PC-9 (cell line): Measurements from ENCODE around the gene ADGRB3. TPM values are rescaled to one million over a fixed set of nuclear protein-coding genes. Genes with fewer than 3 reads are reported as not detected.

Source experiments
- BruUV-seq: library from RNA; stranded (reverse); fragments of 400-500 nt; replicated peaks from 2 replicates; lab custom pipeline; 2021; lab: Mats Ljungman, UMichigan
- CTCF ChIA-PET: fragments of 300-600 bp; sonication (Branson Sonifier 250); formaldehyde crosslinking; loops from one replicate; lab custom pipeline; 2022; ENCODE audit warnings: antibody characterized with exemption; lab: Charles Lee
- POLR2A ChIA-PET: fragments of 300-600 bp; sonication (Branson Sonifier 250); formaldehyde crosslinking; loops from one replicate; lab custom pipeline; 2022; ENCODE audit warnings: antibody characterized with exemption; ENCODE audit not compliant: unreplicated experiment; lab: Charles Lee
- DNase-seq, 2 experiments: peaks; one replicate each; pipeline versions ENCODE4 v3.0.0 to v3.0.0-alpha.2; 2015 to 2022; ENCODE audit warnings: mixed read lengths in 1 of 2
- H2AFZ ChIP-seq: fragments of 200-600 bp; sonication (generic); 2 replicates; pipeline ENCODE4 v1.8.1; 2017; ENCODE audit warnings: antibody characterized with exemption
- H3F3A ChIP-seq: fragments of 200-600 bp; sonication (generic); 2 replicates; pipeline ENCODE4 v1.8.1; 2017; ENCODE audit warnings: antibody characterized with exemption, mild to moderate bottlenecking, low read depth; ENCODE audit not compliant: insufficient read depth
- H3K27ac ChIP-seq: fragments of 200-600 bp; sonication (generic); 2 replicates; pipeline ENCODE4 v1.6.1; 2016; ENCODE audit warnings: mixed run types
- H3K27me3 ChIP-seq: fragments of 200-600 bp; sonication (generic); 2 replicates; pipeline ENCODE4 v1.6.1; 2016; ENCODE audit warnings: low read depth, mixed run types; ENCODE audit not compliant: insufficient read depth
- H3K36me3 ChIP-seq: fragments of 200-600 bp; sonication (generic); 2 replicates; pipeline ENCODE4 v1.6.1; 2016; ENCODE audit warnings: low read depth, mixed run types
- H3K4me1 ChIP-seq: fragments of 200-600 bp; sonication (generic); replicated peaks from 2 replicates; pipeline ENCODE4 v1.6.1; 2016; ENCODE audit warnings: mixed run types; ENCODE audit not compliant: insufficient read depth
- H3K4me2 ChIP-seq: fragments of 200-600 bp; sonication (generic); 2 replicates; pipeline ENCODE4 v1.6.1; 2017; ENCODE audit warnings: mixed run types
- H3K4me3 ChIP-seq: fragments of 200-600 bp; sonication (generic); 2 replicates; pipeline ENCODE4 v1.6.1; 2016; ENCODE audit warnings: mixed run types
- H3K79me2 ChIP-seq: fragments of 200-600 bp; sonication (generic); 2 replicates; pipeline ENCODE4 v1.6.1; 2017; ENCODE audit warnings: low read depth, mixed run types
- H3K9me2 ChIP-seq: fragments of 200-600 bp; sonication (generic); 2 replicates; pipeline ENCODE4 v1.8.1; 2017; ENCODE audit warnings: mild to moderate bottlenecking; ENCODE audit not compliant: insufficient read depth
- H3K9me3 ChIP-seq: fragments of 200-600 bp; sonication (generic); 2 replicates; pipeline ENCODE4 v1.8.1; 2016; ENCODE audit warnings: low read depth; ENCODE audit not compliant: insufficient read depth
- H4K20me1 ChIP-seq: fragments of 200-600 bp; sonication (generic); 2 replicates; pipeline ENCODE4 v1.8.1; 2017; ENCODE audit not compliant: insufficient read depth
- EZH2 ChIP-seq: fragments of 200-600 bp; sonication (generic); IDR thresholded peaks from 2 replicates; pipeline ENCODE4 v1.8.0; 2017; ENCODE audit warnings: antibody characterized with exemption, low read depth
- intact Hi-C: fragments of 100-400 bp; cut with micrococcal nuclease; formaldehyde crosslinking; loops from one replicate; pipeline ENCODE4 v1.10.0; 2022; ENCODE audit not compliant: unreplicated experiment
- total RNA-seq: library from RNA; stranded (reverse); gene quantifications from 2 replicates; pipeline ENCODE4 v1.2.3, GENCODE V29; 2021
- TF ChIP-seq, protein P1 (sequence below): fragments of 200-600 bp; sonication (generic); conservative IDR thresholded peaks from 2 replicates; pipeline ENCODE4 v1.6.1; 2017; ENCODE audit warnings: mixed run types, antibody characterized with exemption, mild to moderate bottlenecking, moderate library complexity

Gene ADGRB3
- total RNA-seq, 1 experiment from 2014 or later, result not detected

DNA sequence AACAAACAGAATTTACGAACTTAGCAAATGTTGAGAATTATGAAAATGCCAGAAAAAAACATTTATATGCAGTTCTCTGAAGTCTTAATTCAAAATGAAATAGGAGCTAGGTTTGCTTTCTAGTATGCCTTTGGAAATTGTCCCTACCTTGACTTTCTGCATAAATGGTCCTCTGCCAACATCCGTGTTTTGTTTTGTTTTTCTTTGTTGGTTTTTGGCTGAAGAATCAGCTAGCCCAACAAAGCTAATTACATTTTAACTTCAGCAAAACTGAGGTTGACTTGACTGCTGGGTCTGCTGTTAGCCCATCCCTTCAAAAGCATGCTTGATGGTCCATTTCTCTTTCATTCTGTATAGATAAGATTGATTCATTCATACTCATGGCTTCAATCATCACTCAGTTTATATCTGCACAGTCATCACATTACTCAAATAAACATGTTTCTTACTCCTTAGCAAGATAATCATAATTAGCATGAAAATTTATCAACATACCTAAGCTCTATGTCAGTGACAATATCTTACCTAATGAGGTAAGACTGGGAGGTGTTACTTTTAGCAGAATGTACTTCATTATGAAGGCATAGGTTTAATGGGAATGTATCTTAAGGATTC is 76.4 kb downstream of the ADGRB3 start:
- H3K9me2 ChIP-seq, result no peaks in the 10 kb centered on the region
- no peak for DNase-seq
- BruUV-seq, result no TSS peak
- no peaks in the 10 kb centered on the region for H3K27me3 ChIP-seq
- CTCF ChIA-PET, result no interaction called here
- POLR2A ChIA-PET, result no interaction called here
- no peak overlapping the region for H3K4me2 ChIP-seq
- no peaks in the 10 kb centered on the region for H3K4me1 ChIP-seq
- H4K20me1 ChIP-seq, result no peaks in the 10 kb centered on the region
- no peaks in the 10 kb centered on the region for H3K9me3 ChIP-seq
- intact Hi-C loops, result no loop called here
- no peaks in the 10 kb centered on the region for H3K79me2 ChIP-seq
- H3K36me3 ChIP-seq, result no peaks in the 10 kb centered on the region
- H3F3A ChIP-seq, result no peaks in the 10 kb centered on the region
- TF ChIP-seq, protein P1, sequence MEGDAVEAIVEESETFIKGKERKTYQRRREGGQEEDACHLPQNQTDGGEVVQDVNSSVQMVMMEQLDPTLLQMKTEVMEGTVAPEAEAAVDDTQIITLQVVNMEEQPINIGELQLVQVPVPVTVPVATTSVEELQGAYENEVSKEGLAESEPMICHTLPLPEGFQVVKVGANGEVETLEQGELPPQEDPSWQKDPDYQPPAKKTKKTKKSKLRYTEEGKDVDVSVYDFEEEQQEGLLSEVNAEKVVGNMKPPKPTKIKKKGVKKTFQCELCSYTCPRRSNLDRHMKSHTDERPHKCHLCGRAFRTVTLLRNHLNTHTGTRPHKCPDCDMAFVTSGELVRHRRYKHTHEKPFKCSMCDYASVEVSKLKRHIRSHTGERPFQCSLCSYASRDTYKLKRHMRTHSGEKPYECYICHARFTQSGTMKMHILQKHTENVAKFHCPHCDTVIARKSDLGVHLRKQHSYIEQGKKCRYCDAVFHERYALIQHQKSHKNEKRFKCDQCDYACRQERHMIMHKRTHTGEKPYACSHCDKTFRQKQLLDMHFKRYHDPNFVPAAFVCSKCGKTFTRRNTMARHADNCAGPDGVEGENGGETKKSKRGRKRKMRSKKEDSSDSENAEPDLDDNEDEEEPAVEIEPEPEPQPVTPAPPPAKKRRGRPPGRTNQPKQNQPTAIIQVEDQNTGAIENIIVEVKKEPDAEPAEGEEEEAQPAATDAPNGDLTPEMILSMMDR, result no peak
- TF ChIP-seq EZH2, result no peak
- H3K27ac ChIP-seq, result no peak overlapping the region
- H2AFZ ChIP-seq, result no peak overlapping the region
- H3K4me3 ChIP-seq, result no peak overlapping the region

DNA sequence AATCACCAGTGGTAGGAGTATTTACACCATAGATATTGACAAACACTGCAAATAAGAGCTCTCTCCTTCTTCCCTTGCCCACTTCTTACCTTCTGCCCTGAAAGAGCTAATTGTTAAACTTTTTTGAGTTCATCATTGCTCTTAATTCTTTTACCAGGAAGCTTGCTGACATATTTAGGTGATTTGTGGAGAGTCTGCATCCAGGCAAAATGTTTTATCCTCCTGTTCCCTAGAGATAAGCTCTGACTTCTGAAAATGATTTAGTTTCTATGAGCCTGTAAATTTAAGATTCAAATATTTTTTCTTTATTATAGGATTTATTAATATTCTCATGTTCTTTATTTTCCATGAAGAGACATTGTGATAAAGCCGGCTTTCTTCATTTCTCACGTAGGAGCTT is 81.5 kb downstream of the ADGRB3 start:
- intact Hi-C loops, result no loop called here
- Histone ChIP-seq H3K4me3 (no peak overlapping the region), H2AFZ (no peak overlapping the region), H3K9me2 (no peaks in the 10 kb centered on the region), H3K79me2 (no peaks in the 10 kb centered on the region), H3F3A (no peaks in the 10 kb centered on the region), H3K27me3 (no peaks in the 10 kb centered on the region), H3K27ac (no peak overlapping the region), H3K4me1 (no peaks in the 10 kb centered on the region), H3K4me2 (no peak overlapping the region), H3K36me3 (no peaks in the 10 kb centered on the region), H4K20me1 (no peaks in the 10 kb centered on the region), H3K9me3 (no peaks in the 10 kb centered on the region)
- CTCF ChIA-PET, result no interaction called here
- POLR2A ChIA-PET, result no interaction called here
- DNase-seq, result no peak
- TF ChIP-seq, protein P1, result no peak
- no peak for TF ChIP-seq EZH2
- no TSS peak for BruUV-seq

DNA sequence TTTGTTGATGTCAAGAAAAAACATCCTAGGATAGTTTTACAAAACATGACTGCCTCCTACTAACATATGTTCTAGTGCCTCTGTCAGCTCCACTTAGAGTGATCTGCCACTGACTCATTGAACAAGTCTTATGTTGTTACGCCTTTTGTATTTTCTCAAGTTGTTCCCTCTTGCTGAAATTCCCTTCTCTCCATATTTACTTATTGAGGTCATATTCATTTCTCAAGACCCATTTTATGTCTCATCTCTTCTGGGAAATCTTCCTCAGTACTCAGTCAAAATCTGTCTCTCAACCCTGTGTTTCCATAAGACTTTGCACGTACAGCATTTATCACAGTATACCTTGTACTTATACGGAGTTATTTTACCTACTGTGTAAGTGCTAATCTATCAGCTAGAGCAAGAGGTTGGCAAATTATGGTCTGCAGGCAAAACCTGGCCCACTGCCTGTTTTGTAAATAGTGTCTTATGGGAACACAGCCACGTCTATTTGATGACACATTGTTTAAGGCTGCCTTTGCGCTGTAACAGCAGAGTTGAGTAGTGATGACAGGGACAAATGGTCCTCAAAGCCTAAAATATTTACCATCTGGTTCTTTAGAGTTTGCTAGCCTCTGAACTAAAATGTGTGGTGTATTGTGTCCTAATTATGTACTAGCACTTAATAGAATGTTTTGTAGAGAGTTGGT is 83.4 kb downstream of the ADGRB3 start:
- H3K4me2 ChIP-seq, result no peak overlapping the region
- H3K4me3 ChIP-seq, result no peak overlapping the region
- TF ChIP-seq, protein P1, result no peak
- no peak for TF ChIP-seq EZH2
- H3K9me2 ChIP-seq, result no peaks in the 10 kb centered on the region
- no peaks in the 10 kb centered on the region for H3K9me3 ChIP-seq
- no TSS peak for BruUV-seq
- H3F3A ChIP-seq, result no peaks in the 10 kb centered on the region
- no peak overlapping the region for H2AFZ ChIP-seq
- no peaks in the 10 kb centered on the region for H4K20me1 ChIP-seq
- no peak for DNase-seq
- no peaks in the 10 kb centered on the region for H3K79me2 ChIP-seq
- H3K36me3 ChIP-seq, result no peaks in the 10 kb centered on the region
- no peak overlapping the region for H3K27ac ChIP-seq
- H3K27me3 ChIP-seq, result no peaks in the 10 kb centered on the region
- ChIA-PET CTCF (no interaction called here), POLR2A (no interaction called here)
- no peaks in the 10 kb centered on the region for H3K4me1 ChIP-seq
- intact Hi-C loops, result no loop called here
